Right lobe of liver (tissue), 6 donors: ENCODE results near the gene PLAA. TPM values are rescaled to one million over a fixed set of nuclear protein-coding genes. Genes with fewer than 3 reads are reported as not detected.
A peak's percentile ranks its signal among the peaks of the same experiment; 100 is the strongest.

ENCODE experiments used
- ATAC-seq, 4 donors: fragments of 200-7000 bp; cut with Tn5 transposase; one replicate each; pipeline ENCODE4 v1.9.1; 2020; ENCODE audit warnings: mild to moderate bottlenecking in 4 of 4, moderate library complexity in 4 of 4
- DNase-seq, 3 donors: peaks; one replicate each; pipeline ENCODE4 v3.0.0-alpha.2; 2020
- H3K27ac ChIP-seq, 3 donors: fragments of 200-600 bp; one replicate each; pipeline ENCODE4 v1.8.0; 2022
- H3K27me3 ChIP-seq, 2 donors: fragments of 200-600 bp; one replicate each; pipeline ENCODE4 v1.8.0; 2022
- H3K36me3 ChIP-seq, 4 donors: fragments of 200-600 bp; sonication (generic) in 1 of 4; one replicate each; pipeline versions ENCODE4 v1.5.1 to v1.8.0; 2017 to 2022; ENCODE audit warnings: control low read depth in 1 of 4
- H3K4me1 ChIP-seq, 4 donors: fragments of 200-600 bp; sonication (generic) in 1 of 4; one replicate each; pipeline versions ENCODE4 v1.5.1 to v1.8.0; 2017 to 2022; ENCODE audit warnings: control low read depth in 1 of 4
- H3K4me3 ChIP-seq, 3 donors: fragments of 200-600 bp; one replicate each; pipeline ENCODE4 v1.8.0; 2022
- H3K9me3 ChIP-seq, 4 donors: fragments of 200-600 bp; sonication (generic) in 1 of 4; one replicate each; pipeline versions ENCODE4 v1.5.1 to v1.8.0; 2017 to 2022; ENCODE audit warnings: control low read depth in 1 of 4
- CTCF ChIP-seq, 4 donors: fragments of 200-600 bp in 3 of 4; fragments of 450-650 bp in 1 of 4; IDR thresholded peaks; one replicate each; pipeline versions ENCODE4 v1.5.1 to v1.8.0; 2016 to 2022; ENCODE audit warnings: antibody characterized with exemption in 4 of 4, mild to moderate bottlenecking in 2 of 4
- POLR2A ChIP-seq: fragments of 450-650 bp; IDR thresholded peaks from one replicate; pipeline ENCODE4 v1.6.1; 2017; ENCODE audit warnings: antibody characterized with exemption, mild to moderate bottlenecking
- WGBS: methylation state at CpG from one replicate; pipeline ENCODE4 v1.1.6; 2018; ENCODE audit warnings: low coverage, low lambda C conversion rate; ENCODE audit not compliant: insufficient coverage; ENCODE audit errors: missing lambda C conversion rate; 5-methylcytosine and 5-hydroxymethylcytosine counted together
- intact Hi-C, 2 donors: fragments of 100-400 bp; cut with DNase I; formaldehyde crosslinking; loops; one replicate each; pipeline versions ENCODE4 v1.11.2 to v1.14.1; 2022
- long read RNA-seq: library from polyadenylated mRNA; unstranded; transcript quantifications from one replicate; pipeline ENCODE4 v2.0.0, GENCODE V29; 2019
- total RNA-seq, 6 experiments: library from RNA; depleted of rRNA in 2 of 6; stranded (reverse); fragments of >200 nt in 2 of 6; fragmentation: NEBNext Ultra II Directional in 3 of 6; extraction: Animal tissue kit (Norgen Biotek cat#: 25700) in 3 of 6; gene quantifications; one replicate each; pipeline versions ENCODE4 v1.1.0 to v1.2.4, GENCODE V29; 2016 to 2023
- donor health status: DM: no; HTN: yes; CAD: no.
- donor health status: DM: no; HTN: no; CAD: no.
- donor health status: DM: no; HTN: no; CAD: no.
- donor health status: DM: no; HTN: yes; CAD: no.
- donor health status: DM: no; HTN: yes; CAD: no.

PLAA gene
- total RNA-seq = 10 to 100 TPM; 10.7 to 26.1 (median 16.8) TPM
- long read RNA-seq, full-length matches to known transcripts = 4 of 5 reads
- long read RNA-seq, partial matches to known transcripts = 1 of 5 reads
- long read RNA-seq, other reads (novel, unspliced or antisense) = 0 of 5 reads

GRCh38 chr9:26946753-26947727, at the start of gene PLAA:
Gene PLAA (minus strand): TSS chr9:26947242. CDS start chr9:26947045, 197 bp downstream.
- H3K27ac ChIP-seq = peak within 1 kb of the TSS; percentile 92 to 98 (median 97)
- peak; percentile 92 to 95 (median 93) for DNase-seq
- peak; percentile 98 to 99 (median 98) for ATAC-seq
- intact Hi-C loops = loop anchor here in 1 of 2 donors (10.0 kb wide), 1 partner anchor 52 kb away; the partner anchor contains the start of gene CAAP1
- peak in 2 of 4 donors; percentile 5 to 18 for TF ChIP-seq CTCF (IDR thresholded peaks at IDR 0.05)
- TF ChIP-seq POLR2A = peak; percentile 78
- no peaks in the 10 kb centered on the region for H3K9me3 ChIP-seq
- no peaks in the 10 kb centered on the region for H3K36me3 ChIP-seq
- H3K4me3 ChIP-seq = peak within 1 kb of the TSS; percentile 85 to 94 (median 93)
- WGBS = under 1% methylated on average over 17 of the region's 76 CpGs
- H3K4me1 ChIP-seq = peaks cover 0 to 15% (median 3%) of the 10 kb centered on the region in 4 donors
- no peaks in the 10 kb centered on the region for H3K27me3 ChIP-seq

GRCh38 chr9:26995810-26996209, 48.8 kb upstream of the PLAA start:
- Histone ChIP-seq H3K4me3 (no peak overlapping the region), H3K27ac (no peak overlapping the region), H3K9me3 (no peaks in the 10 kb centered on the region), H3K4me1 (no peaks in the 10 kb centered on the region), H3K27me3 (no peaks in the 10 kb centered on the region), H3K36me3 (peaks cover 0 to 5% (median 0%) of the 10 kb centered on the region in 4 donors)
- intact Hi-C loops = no loop called here
- 28% methylated on average over 2 of the region's 2 CpGs for WGBS
- no peak for DNase-seq
- ATAC-seq = no peak
- TF ChIP-seq CTCF (IDR thresholded peaks at IDR 0.05) (no peak), POLR2A (no peak)

GRCh38 chr9:26983340-26983739, 36.3 kb upstream of the PLAA start:
- Histone ChIP-seq H3K36me3 (peaks cover 0 to 9% (median 2%) of the 10 kb centered on the region in 4 donors), H3K27me3 (no peaks in the 10 kb centered on the region), H3K4me3 (no peak overlapping the region), H3K27ac (no peak overlapping the region), H3K9me3 (no peaks in the 10 kb centered on the region), H3K4me1 (no peaks in the 10 kb centered on the region)
- ATAC-seq = peak in 1 of 4 donors; percentile 31
- WGBS = 71% methylated on average over 1 of the region's 1 CpG
- TF ChIP-seq POLR2A = no peak
- TF ChIP-seq CTCF (IDR thresholded peaks at IDR 0.05) = no peak
- intact Hi-C loops = no loop called here
- no peak for DNase-seq

- 81% methylated on average over 14 of the region's 18 CpGs for WGBS
- DNase-seq (no peak), ATAC-seq (peak; percentile 59 to 77 (median 72))
- Histone ChIP-seq H3K27me3 (no peaks in the 10 kb centered on the region), H3K4me3 (no peak overlapping the region), H3K4me1 (no peaks in the 10 kb centered on the region), H3K36me3 (peaks cover 0 to 4% (median 0%) of the 10 kb centered on the region in 4 donors), H3K27ac (no peak overlapping the region), H3K9me3 (no peaks in the 10 kb centered on the region)
- intact Hi-C loops = no loop called here
- TF ChIP-seq POLR2A = no peak
- peak; percentile 44 to 55 (median 50) for TF ChIP-seq CTCF (IDR thresholded peaks at IDR 0.05)
These were observed 29.0 kb upstream of the PLAA start for GRCh38 chr9:26975728-26976707.
